Stimulated activated CD8-positive, alpha-beta memory T cell treated with anti-CD3 and anti-CD28 coated beads, Interleukin-7, amount 100 ng/mL, for 48 hours (primary cell): ENCODE results near the gene AMPD3.

Experiments
- DNase-seq, 2 donors: peaks; one replicate each; pipeline ENCODE4 v3.0.0-alpha.2; 2020; ENCODE audit warnings: low read depth in 1 of 2; ENCODE audit errors: extremely low read depth in 1 of 2

The AMPD3 gene

GRCh38 chr11:10459029-10459970, 4.2 kb downstream of the AMPD3 start:
- peak in 1 of 2 donors; percentile 61 for DNase-seq

- no peak for DNase-seq
Measured at GRCh38 chr11:10460611-10461275, 5.7 kb downstream of the AMPD3 start.

- DNase-seq: no peak
Measured at GRCh38 chr11:10461276-10461790, 6.3 kb downstream of the AMPD3 start.

- no peak for DNase-seq
Measured at GRCh38 chr11:10462746-10463300, 7.8 kb downstream of the AMPD3 start.

- no peak for DNase-seq
Measured at GRCh38 chr11:10473371-10473770, 18.3 kb downstream of the AMPD3 start.

- no peak for DNase-seq
Measured at GRCh38 chr11:10474551-10474950, 19.5 kb downstream of the AMPD3 start.

- DNase-seq: no peak
Measured at GRCh38 chr11:10476342-10476741, 21.3 kb downstream of the AMPD3 start.

GRCh38 chr11:10476927-10477689, 22.0 kb downstream of the AMPD3 start:
- DNase-seq: no peak

GRCh38 chr11:10477690-10478046, 22.6 kb downstream of the AMPD3 start:
- DNase-seq: no peak

- DNase-seq: no peak
Measured at GRCh38 chr11:10478066-10478465, 23.0 kb downstream of the AMPD3 start.

- no peak for DNase-seq
Measured at GRCh38 chr11:10478574-10479550, 23.8 kb downstream of the AMPD3 start.

- DNase-seq: no peak
Measured at GRCh38 chr11:10480026-10480425, 25.0 kb downstream of the AMPD3 start.

- no peak for DNase-seq
Measured at GRCh38 chr11:10480760-10481159, 25.7 kb downstream of the AMPD3 start.

- DNase-seq: no peak
Measured at GRCh38 chr11:10481560-10482349, 26.7 kb downstream of the AMPD3 start.

GRCh38 chr11:10483174-10483573, 28.1 kb downstream of the AMPD3 start:
- no peak for DNase-seq

GRCh38 chr11:10483584-10483983, 28.5 kb downstream of the AMPD3 start:
- DNase-seq: no peak

GRCh38 chr11:10484461-10485180, 29.6 kb downstream of the AMPD3 start:
- no peak for DNase-seq

- no peak for DNase-seq
Measured at GRCh38 chr11:10485646-10486045, 30.6 kb downstream of the AMPD3 start.
